Kidney (tissue), 14 donors: ENCODE data around the gene BATF3. TPM values are rescaled to one million over a fixed set of nuclear protein-coding genes. Genes with fewer than 3 reads are reported as not detected.
A peak's percentile ranks its signal among the peaks of the same experiment; 100 is the strongest.
"Not testable (repeated sequence)": the region's sequence is repeated elsewhere in the genome, so short reads cannot be mapped to it uniquely, and the experiment has no call there.

ENCODE experiments used
- DNase-seq, 5 donors: peaks; one replicate each; pipeline ENCODE4 v3.0.0-alpha.2; 2013 to 2020
- FAIRE-seq: peaks from 2 replicates; lab custom pipeline; 2012; peaks lifted over from hg19 to GRCh38; lab: Jason Lieb, UNC
- H3K27ac ChIP-seq, 2 donors: one replicate each; pipeline ENCODE4 v1.7.0; 2013; ENCODE audit warnings: low read depth in 2 of 2, low read length in 2 of 2, inconsistent platforms in 1 of 2
- H3K27me3 ChIP-seq: one replicate; pipeline ENCODE4 v1.7.1; 2013; ENCODE audit warnings: low read length, inconsistent platforms; ENCODE audit not compliant: control insufficient read depth, insufficient read depth
- H3K36me3 ChIP-seq, 3 donors: one replicate each; pipeline versions ENCODE4 v1.7.0 to v1.7.1; 2013; ENCODE audit warnings: low read length in 3 of 3, control low read depth in 1 of 3, inconsistent platforms in 1 of 3; ENCODE audit not compliant: insufficient read depth in 3 of 3, control insufficient read depth in 2 of 3
- H3K4me1 ChIP-seq, 3 donors: one replicate each; pipeline versions ENCODE4 v1.7.0 to v1.7.1; 2013; ENCODE audit warnings: low read length in 3 of 3, inconsistent platforms in 1 of 3, low read depth in 1 of 3; ENCODE audit not compliant: control insufficient read depth in 2 of 3, insufficient read depth in 2 of 3
- H3K4me3 ChIP-seq, 3 donors: one replicate each; pipeline versions ENCODE4 v1.7.0 to v1.8.1; 2013; ENCODE audit warnings: low read length in 3 of 3, control low read depth in 1 of 3, inconsistent platforms in 1 of 3
- H3K9ac ChIP-seq, 3 donors: one replicate each; pipeline versions ENCODE4 v1.7.0 to v1.7.1; 2013; ENCODE audit warnings: low read length in 3 of 3, control low read depth in 1 of 3, inconsistent platforms in 1 of 3
- H3K9me3 ChIP-seq, 3 donors: one replicate each; pipeline versions ENCODE4 v1.7.0 to v1.7.1; 2013; ENCODE audit warnings: low read length in 3 of 3, control low read depth in 1 of 3, inconsistent platforms in 1 of 3; ENCODE audit not compliant: control insufficient read depth in 2 of 3, insufficient read depth in 1 of 3
- intact Hi-C: fragments of 100-400 bp; cut with DNase I; formaldehyde crosslinking; loops from one replicate; pipeline ENCODE4 v1.11.1; 2022
- polyA plus RNA-seq: library from polyadenylated mRNA; stranded (reverse); fragments of 350-450 nt; fragmentation: Illumina TruSeq; extraction: RNeasy Lipid Tissue Mini Kit (QIAGEN cat#74804); gene quantifications from one replicate; pipeline ENCODE4 v1.2.3, GENCODE V29; 2014; ENCODE audit warnings: low read depth, low replicate concordance; ENCODE audit not compliant: insufficient read depth
- total RNA-seq: library from RNA; stranded (reverse); fragmentation: NEBNext Ultra II Directional; extraction: Animal tissue kit (Norgen Biotek cat#: 25700); gene quantifications from one replicate; pipeline ENCODE4 v1.2.1, GENCODE V29; 2021
- TF ChIP-seq, protein P1 (sequence below): IDR thresholded peaks from 3 replicates; pipeline ENCODE4 v1.5.1; 2012; ENCODE audit warnings: mild to moderate bottlenecking, moderate library complexity, borderline replicate concordance; ENCODE audit not compliant: insufficient read depth; ENCODE audit errors: extremely low read depth
- donor health status: control.
- donor health status: control.
- donor health status: control.
- donor health status: control.
- donor health status: control.
- donor health status: DM: yes; HTN: yes; CAD: no.
- donor health status: Normal renal cell carcinoma (clear cell type).

Gene BATF3
- total and polyA plus RNA-seq, 2 donors from 2014 or later: 3.3 to 6.5 TPM

DNA sequence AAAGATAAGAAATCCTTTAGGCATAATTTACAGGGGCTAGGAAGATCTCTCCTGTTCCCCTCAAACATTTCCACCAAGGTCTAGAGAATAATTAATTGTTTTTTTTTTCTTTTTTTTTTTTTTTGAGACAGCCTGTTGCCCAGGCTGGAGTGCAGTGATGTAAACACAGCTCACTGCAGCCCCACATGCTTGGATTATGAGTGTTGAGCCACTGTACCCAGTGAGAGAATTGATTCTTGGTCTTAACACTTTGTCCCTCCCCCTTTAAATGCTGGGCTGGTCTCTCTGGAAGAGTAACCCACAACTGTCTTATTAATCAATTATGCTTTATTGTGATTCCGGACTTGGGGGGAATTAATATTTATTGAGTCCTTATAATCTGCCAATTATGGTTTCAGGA lies 57.7 kb downstream of the BATF3 start:
- Histone ChIP-seq H3K4me1 (no peaks in the 10 kb centered on the region), H3K9me3 (no peaks in the 10 kb centered on the region), H3K36me3 (no peaks in the 10 kb centered on the region), H3K9ac (no peak overlapping the region), H3K27me3 (no peaks in the 10 kb centered on the region), H3K27ac (no peak overlapping the region), H3K4me3 (no peak overlapping the region)
- intact Hi-C loops: no loop called here
- TF ChIP-seq, protein P1, sequence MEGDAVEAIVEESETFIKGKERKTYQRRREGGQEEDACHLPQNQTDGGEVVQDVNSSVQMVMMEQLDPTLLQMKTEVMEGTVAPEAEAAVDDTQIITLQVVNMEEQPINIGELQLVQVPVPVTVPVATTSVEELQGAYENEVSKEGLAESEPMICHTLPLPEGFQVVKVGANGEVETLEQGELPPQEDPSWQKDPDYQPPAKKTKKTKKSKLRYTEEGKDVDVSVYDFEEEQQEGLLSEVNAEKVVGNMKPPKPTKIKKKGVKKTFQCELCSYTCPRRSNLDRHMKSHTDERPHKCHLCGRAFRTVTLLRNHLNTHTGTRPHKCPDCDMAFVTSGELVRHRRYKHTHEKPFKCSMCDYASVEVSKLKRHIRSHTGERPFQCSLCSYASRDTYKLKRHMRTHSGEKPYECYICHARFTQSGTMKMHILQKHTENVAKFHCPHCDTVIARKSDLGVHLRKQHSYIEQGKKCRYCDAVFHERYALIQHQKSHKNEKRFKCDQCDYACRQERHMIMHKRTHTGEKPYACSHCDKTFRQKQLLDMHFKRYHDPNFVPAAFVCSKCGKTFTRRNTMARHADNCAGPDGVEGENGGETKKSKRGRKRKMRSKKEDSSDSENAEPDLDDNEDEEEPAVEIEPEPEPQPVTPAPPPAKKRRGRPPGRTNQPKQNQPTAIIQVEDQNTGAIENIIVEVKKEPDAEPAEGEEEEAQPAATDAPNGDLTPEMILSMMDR: no peak
- FAIRE-seq (no peak), DNase-seq (no peak)

DNA sequence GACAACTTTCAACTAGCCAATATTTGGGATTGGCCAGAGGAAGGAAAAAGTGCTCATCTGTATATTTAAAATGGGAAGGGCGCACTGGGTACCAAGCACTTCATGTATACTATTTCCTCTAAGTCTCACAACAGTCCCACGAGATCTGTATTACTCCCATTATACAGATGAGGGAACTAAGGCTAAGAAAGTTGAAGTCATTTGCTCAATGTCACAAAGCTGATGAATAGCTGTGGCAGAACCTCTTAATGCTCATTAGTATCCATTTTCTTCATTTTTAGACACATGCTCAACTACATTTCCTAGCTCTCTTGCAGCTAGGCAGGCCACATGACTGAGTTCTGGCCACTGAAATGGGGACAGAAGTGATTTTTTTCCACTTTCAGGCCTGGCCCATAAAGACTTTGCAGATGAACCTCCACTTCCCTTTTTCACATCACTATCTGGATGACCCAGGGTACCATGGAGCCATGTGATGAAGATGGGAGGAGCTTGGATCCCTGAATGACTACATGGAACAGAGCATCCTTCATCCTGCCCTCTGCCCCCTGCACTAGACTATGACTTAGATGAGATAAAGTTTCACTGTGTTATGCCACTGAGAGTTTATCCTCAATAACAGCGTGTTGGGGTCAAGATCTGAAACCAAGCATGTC lies 59.3 kb downstream of the BATF3 start:
- DNase-seq: no peak
- no peak for FAIRE-seq
- no peaks in the 10 kb centered on the region for H3K4me1 ChIP-seq
- H3K27ac ChIP-seq: no peak overlapping the region
- TF ChIP-seq, protein P1: no peak
- H3K27me3 ChIP-seq: no peaks in the 10 kb centered on the region
- H3K36me3 ChIP-seq: no peaks in the 10 kb centered on the region
- H3K9ac ChIP-seq: no peak overlapping the region
- H3K9me3 ChIP-seq: no peaks in the 10 kb centered on the region
- intact Hi-C loops: no loop called here
- no peak overlapping the region for H3K4me3 ChIP-seq

DNA sequence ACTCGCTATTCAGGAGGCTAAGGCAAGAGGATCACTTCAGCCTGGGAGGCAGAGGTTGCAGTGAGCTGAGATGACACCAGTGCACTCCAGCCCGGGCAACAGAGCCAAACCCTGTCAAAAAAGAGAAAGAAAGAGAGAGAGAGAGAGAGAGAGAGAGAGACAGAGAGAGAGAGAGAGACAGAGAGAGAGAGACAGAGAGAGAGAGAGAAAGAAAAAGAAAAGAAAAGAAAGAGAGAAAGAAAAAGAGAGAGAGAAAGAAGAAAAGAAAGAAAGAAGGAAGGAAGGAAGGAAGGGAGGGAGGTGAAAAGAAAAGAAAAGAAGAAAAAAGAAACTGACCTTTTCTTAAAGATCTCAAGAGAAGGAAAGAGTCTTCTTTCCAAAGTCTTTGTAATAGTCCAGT lies 60.1 kb downstream of the BATF3 start:
- FAIRE-seq, H3K9me3 ChIP-seq, H3K36me3 ChIP-seq, intact Hi-C loops, H3K4me3 ChIP-seq, DNase-seq, H3K4me1 ChIP-seq, H3K27me3 ChIP-seq, H3K9ac ChIP-seq: not testable (repeated sequence)
- H3K27ac ChIP-seq: peak overlapping the region in 1 of 2 donors; percentile 56

DNA sequence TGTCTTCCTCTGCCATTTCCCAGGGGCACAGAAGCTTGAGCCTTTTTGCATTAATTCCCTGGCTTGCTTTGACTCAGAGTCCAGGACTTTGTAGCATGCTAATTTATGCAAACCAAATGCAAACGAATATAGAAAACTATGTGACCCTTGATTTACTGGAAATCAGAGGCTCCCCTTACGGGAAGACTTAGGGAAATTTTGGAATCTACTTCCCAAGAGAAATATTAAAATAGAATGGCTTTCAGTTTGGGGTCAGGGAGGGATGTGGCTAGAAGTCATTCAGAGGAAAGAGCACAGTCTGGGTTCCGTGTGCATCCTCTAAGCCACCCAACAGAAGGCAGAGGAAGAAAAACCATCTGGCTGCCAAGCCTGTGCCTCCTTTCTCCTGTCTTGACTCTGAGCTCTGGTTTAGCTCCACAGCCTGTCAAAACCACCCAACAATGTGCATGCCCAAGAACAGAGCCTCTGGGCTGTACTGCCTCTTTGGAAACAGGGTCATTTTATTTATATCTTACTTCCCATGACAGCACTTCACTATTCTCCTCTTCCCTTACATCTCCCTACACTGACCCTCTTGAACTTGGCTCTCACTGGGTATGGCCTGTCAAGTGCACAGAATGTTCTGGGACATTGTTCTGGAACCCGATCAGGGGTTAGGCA lies 61.0 kb downstream of the BATF3 start:
- no peaks in the 10 kb centered on the region for H3K36me3 ChIP-seq
- peak in 1 of 5 donors; percentile 32 for DNase-seq
- no peaks in the 10 kb centered on the region for H3K27me3 ChIP-seq
- H3K9me3 ChIP-seq: no peaks in the 10 kb centered on the region
- intact Hi-C loops: no loop called here
- no peak for FAIRE-seq
- H3K4me1 ChIP-seq: no peaks in the 10 kb centered on the region
- H3K27ac ChIP-seq: peak overlapping the region in 1 of 2 donors; percentile 56
- peak overlapping the region in 1 of 3 donors; percentile 11 for H3K4me3 ChIP-seq
- TF ChIP-seq, protein P1: no peak
- H3K9ac ChIP-seq: peak overlapping the region in 1 of 3 donors; percentile 12
